Spleen (tissue), 11 donors: ENCODE data around the gene TRPV2. TPM values are rescaled to one million over a fixed set of nuclear protein-coding genes. Genes with fewer than 3 reads are reported as not detected.

ENCODE experiments used
- DNase-seq: peaks from one replicate; pipeline ENCODE4 v3.0.0-alpha.2; 2020
- H3K27ac ChIP-seq, 8 donors: fragments of 200-600 bp; sonication (generic) in 7 of 8; 1 replicate in 4 of 8; 2 replicates in 4 of 8; pipeline versions ENCODE4 v1.5.0 to v1.8.0; 2016 to 2021; ENCODE audit warnings: inconsistent platforms in 4 of 8, mild to moderate bottlenecking in 4 of 8, moderate library complexity in 1 of 8
- H3K27me3 ChIP-seq, 7 donors: fragments of 200-600 bp; sonication (generic) in 6 of 7; replicated peaks in 1 of 7; 1 replicate in 4 of 7; 2 replicates in 3 of 7; pipeline versions ENCODE4 v1.5.0 to v1.8.0; 2016 to 2021; ENCODE audit warnings: inconsistent platforms in 3 of 7, mild to moderate bottlenecking in 1 of 7
- H3K36me3 ChIP-seq, 6 donors: fragments of 200-600 bp; sonication (generic) in 5 of 6; 1 replicate in 4 of 6; 2 replicates in 2 of 6; pipeline versions ENCODE4 v1.5.0 to v1.8.0; 2016 to 2021; ENCODE audit warnings: inconsistent platforms in 2 of 6
- H3K4me1 ChIP-seq, 6 donors: fragments of 200-600 bp; sonication (generic) in 5 of 6; 1 replicate in 3 of 6; 2 replicates in 3 of 6; pipeline versions ENCODE4 v1.5.0 to v1.8.0; 2016 to 2021; ENCODE audit warnings: inconsistent platforms in 3 of 6
- H3K4me3 ChIP-seq, 8 donors: fragments of 200-600 bp; sonication (generic) in 7 of 8; 1 replicate in 4 of 8; 2 replicates in 4 of 8; pipeline versions ENCODE4 v1.5.0 to v1.8.0; 2016 to 2021; ENCODE audit warnings: inconsistent platforms in 4 of 8, mild to moderate bottlenecking in 4 of 8, moderate library complexity in 2 of 8
- H3K9me3 ChIP-seq, 8 donors: fragments of 200-600 bp; sonication (generic) in 7 of 8; 1 replicate in 4 of 8; 2 replicates in 4 of 8; pipeline versions ENCODE4 v1.5.0 to v1.8.0; 2016 to 2021; ENCODE audit warnings: inconsistent platforms in 4 of 8
- POLR2A ChIP-seq, 3 donors: fragments of 450-650 bp; IDR thresholded peaks; one replicate each; pipeline ENCODE4 v1.5.1; 2017; ENCODE audit warnings: antibody characterized with exemption in 3 of 3, mild to moderate bottlenecking in 1 of 3
- POLR2AphosphoS5 ChIP-seq, 3 donors: sonication (generic); formaldehyde crosslinking; IDR thresholded peaks; one replicate each; pipeline ENCODE4 v1.5.1; 2017; ENCODE audit warnings: antibody characterized with exemption in 3 of 3
- WGBS, 5 donors: extraction: QIAGEN DNeasy Blood & Tissue Kit in 3 of 5; methylation state at CpG; one replicate each; pipeline versions ENCODE4 v1.1.5 to v1.1.7; 2013 to 2018; 5-methylcytosine and 5-hydroxymethylcytosine counted together
- intact Hi-C: fragments of 100-400 bp; cut with DNase I; formaldehyde crosslinking; loops from one replicate; pipeline ENCODE4 v1.15.0; 2023; ENCODE audit warnings: low total_unique reads
- polyA plus RNA-seq, 3 donors: library from polyadenylated mRNA; stranded (reverse); fragments of 200-250 nt; gene quantifications; one replicate each; pipeline ENCODE4 v1.2.1, GENCODE V29; 2013
- small RNA-seq, 4 donors: library from RNA; depleted of rRNA; stranded (forward); fragments of <200 nt; gene quantifications; one replicate each; pipeline ENCODE3, GENCODE V24; 2016
- total RNA-seq, 7 donors: library from RNA; depleted of rRNA in 3 of 7; stranded (reverse); fragments of >200 nt in 3 of 7; fragmentation: NEBNext Ultra II Directional in 4 of 7; extraction: Animal tissue kit (Norgen Biotek cat#: 25700) in 4 of 7; gene quantifications; one replicate each; pipeline versions ENCODE4 v1.1.0 to v1.2.1, GENCODE V29; 2016 to 2021
- TF ChIP-seq, protein P1 (sequence below), 11 experiments: fragments of 200-600 bp in 7 of 11; fragments of 450-650 bp in 4 of 11; sonication (generic) in 4 of 11; IDR thresholded peaks in 8 of 11; conservative IDR thresholded peaks in 3 of 11; 1 replicate in 7 of 11; 2 replicates in 4 of 11; pipeline versions ENCODE4 v1.4.0 to v1.8.0; 2016 to 2021; ENCODE audit warnings: antibody characterized with exemption in 11 of 11, inconsistent platforms in 4 of 11, mild to moderate bottlenecking in 1 of 11
- donor health status: healthy with polysubstance abuse.
- donor health status: DM: no; HTN: no; CAD: no; lungs with moderate emphysema.
- donor health status: DM: no; HTN: no; CAD: no.
- donor health status: Bipolar disorder and iron deficiency.
- donor health status: healthy.
- donor health status: DM: no; HTN: no; CAD: no.
- donor health status: DM: yes; HTN: yes; CAD: no.

Gene TRPV2
- total and polyA plus RNA-seq, 10 donors: 37.0 to 85.7 (median 52.6) TPM

DNA sequence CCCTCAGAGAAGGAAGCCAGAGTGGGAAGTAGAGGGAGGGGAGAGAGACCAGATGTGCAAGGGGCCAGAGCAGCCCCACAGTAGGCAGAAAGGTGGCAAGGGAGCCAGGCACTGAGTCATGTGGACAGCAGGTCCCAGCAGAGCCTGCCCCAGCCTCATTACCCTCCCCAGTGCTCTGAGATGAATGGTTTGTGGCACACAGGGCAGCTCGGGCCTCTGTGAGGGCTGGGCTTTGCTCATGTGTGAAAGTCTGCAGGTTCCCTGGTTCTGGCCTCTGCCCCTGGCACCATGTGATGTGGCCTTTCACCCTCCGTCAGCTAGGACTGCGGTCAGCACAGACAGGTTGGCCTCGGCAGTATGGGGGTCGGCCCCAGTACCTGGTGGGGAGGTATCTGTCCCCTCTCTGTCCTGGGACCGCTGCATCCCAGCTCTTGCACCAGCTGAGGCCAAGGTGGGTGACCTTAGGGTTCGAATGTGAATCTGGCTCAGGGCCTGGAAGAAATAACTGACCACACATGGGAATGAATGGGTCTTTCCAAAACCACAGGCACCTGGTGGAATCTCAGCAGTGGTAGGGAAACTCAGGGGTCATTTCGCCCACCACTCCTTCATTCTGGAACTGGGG, 67.8 kb downstream of the TRPV2 start:
- 83 to 100% (median 86%) methylated on average over 5 to 8 of the region's 8 CpGs for WGBS, 5 donors
- H3K27me3 ChIP-seq: no peaks in the 10 kb centered on the region
- intact Hi-C loops: no loop called here
- peak overlapping the region in 2 of 8 donors; percentile 7 to 31 for H3K27ac ChIP-seq
- no peak for DNase-seq
- H3K4me1 ChIP-seq: peaks cover 14 to 79% (median 41%) of the 10 kb centered on the region in 6 donors
- TF ChIP-seq POLR2AphosphoS5 (IDR thresholded peaks at IDR 0.05) (no peak), POLR2A (IDR thresholded peaks at IDR 0.05) (no peak)
- TF ChIP-seq, protein P1, sequence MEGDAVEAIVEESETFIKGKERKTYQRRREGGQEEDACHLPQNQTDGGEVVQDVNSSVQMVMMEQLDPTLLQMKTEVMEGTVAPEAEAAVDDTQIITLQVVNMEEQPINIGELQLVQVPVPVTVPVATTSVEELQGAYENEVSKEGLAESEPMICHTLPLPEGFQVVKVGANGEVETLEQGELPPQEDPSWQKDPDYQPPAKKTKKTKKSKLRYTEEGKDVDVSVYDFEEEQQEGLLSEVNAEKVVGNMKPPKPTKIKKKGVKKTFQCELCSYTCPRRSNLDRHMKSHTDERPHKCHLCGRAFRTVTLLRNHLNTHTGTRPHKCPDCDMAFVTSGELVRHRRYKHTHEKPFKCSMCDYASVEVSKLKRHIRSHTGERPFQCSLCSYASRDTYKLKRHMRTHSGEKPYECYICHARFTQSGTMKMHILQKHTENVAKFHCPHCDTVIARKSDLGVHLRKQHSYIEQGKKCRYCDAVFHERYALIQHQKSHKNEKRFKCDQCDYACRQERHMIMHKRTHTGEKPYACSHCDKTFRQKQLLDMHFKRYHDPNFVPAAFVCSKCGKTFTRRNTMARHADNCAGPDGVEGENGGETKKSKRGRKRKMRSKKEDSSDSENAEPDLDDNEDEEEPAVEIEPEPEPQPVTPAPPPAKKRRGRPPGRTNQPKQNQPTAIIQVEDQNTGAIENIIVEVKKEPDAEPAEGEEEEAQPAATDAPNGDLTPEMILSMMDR (IDR thresholded peaks at IDR 0.05 in 8 of 11, conservative IDR thresholded peaks at IDR 0.05 in 3 of 11): no peak
- no peak overlapping the region for H3K4me3 ChIP-seq
- peaks cover 0 to 7% (median 0%) of the 10 kb centered on the region in 6 donors for H3K36me3 ChIP-seq
- H3K9me3 ChIP-seq: no peaks in the 10 kb centered on the region

DNA sequence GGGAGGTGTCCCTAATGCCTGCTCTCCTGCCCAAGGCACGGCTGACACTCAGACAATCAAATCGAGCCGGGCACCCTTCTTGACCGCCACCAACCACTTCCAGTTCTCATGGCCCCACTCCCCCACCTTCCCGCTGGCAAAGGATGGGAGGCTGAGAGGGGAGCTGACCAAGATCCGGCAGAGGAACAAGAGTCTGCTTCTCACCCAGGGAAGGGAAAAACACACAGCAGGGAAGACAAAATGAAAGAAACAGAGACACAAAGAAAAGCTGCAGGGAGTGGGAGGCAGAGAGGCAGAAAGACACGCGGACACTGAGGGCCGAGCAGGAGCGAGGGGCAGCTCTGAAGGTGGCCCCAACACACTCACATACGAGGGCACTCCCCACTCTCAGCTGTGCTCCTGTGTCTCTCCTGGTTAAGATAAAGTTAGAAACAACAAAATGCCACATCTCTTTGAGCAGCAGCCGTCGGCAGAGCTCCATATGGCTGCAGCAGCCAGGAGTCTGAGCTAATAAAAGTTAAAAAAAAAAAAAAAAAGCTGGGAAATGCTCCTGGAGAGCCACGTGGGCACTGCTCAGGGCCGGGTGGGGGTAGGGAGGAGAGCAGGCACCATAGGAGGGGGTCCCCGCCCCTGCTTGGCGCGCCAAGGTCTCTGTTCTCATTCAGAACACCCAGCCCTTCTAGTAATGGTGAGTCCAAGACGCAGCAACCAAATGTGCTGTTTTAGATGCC, 69.2 kb downstream of the TRPV2 start:
- 60 to 81% (median 69%) methylated on average over 19 of the region's 19 CpGs for WGBS, 5 donors
- intact Hi-C loops: no loop called here

More for the DNA sequence above, 69.2 kb downstream of the TRPV2 start:
- peaks cover 0 to 7% (median 0%) of the 10 kb centered on the region in 6 donors for H3K36me3 ChIP-seq
- no peaks in the 10 kb centered on the region for H3K9me3 ChIP-seq
- TF ChIP-seq POLR2A (IDR thresholded peaks at IDR 0.05) (no peak), POLR2AphosphoS5 (IDR thresholded peaks at IDR 0.05) (no peak)
- TF ChIP-seq, protein P1 (IDR thresholded peaks at IDR 0.05 in 8 of 11, conservative IDR thresholded peaks at IDR 0.05 in 3 of 11): no peak
- peaks cover 17 to 86% (median 55%) of the 10 kb centered on the region in 6 donors for H3K4me1 ChIP-seq
- H3K27ac ChIP-seq: peak overlapping the region; percentile 3 to 82 (median 76)
- peak; percentile 49 for DNase-seq
- peak overlapping the region in 1 of 8 donors; percentile 11 for H3K4me3 ChIP-seq
- H3K27me3 ChIP-seq: no peaks in the 10 kb centered on the region

Small RNA genes within 50 kb of the gene (small RNA-seq; reads per million reads assigned to genes)
- gene SNORD49A (0 reads per million in 4 donors), gene SNORD65 (0 reads per million in 4 donors)

Other genes starting within 250 kb of the TRPV2 start
- gene NCOR1, start 200.0 kb upstream of the TRPV2 start, total RNA-seq: 100 to 1,000 TPM; 128 to 250 (median 152) TPM
- 10 to 100 TPM; 28.4 to 76.1 (median 37.2) TPM for gene NCOR1, start 200.0 kb upstream of the TRPV2 start, polyA plus RNA-seq
- 10 to 100 TPM; 36.4 to 81.9 (median 67.9) TPM for gene PIGL, start 198.4 kb upstream of the TRPV2 start, total RNA-seq
- gene PIGL, start 198.4 kb upstream of the TRPV2 start, polyA plus RNA-seq: 10 to 100 TPM; 14.5 to 22.3 (median 17.1) TPM
- gene CENPV, start 62.1 kb upstream of the TRPV2 start, total RNA-seq: 10 to 100 TPM in 2 of 7 donors, 1 to 10 TPM in 5; 5.1 to 15.2 (median 9.5) TPM
- gene CENPV, start 62.1 kb upstream of the TRPV2 start, polyA plus RNA-seq: 10 to 100 TPM; 18.7 to 24.5 (median 19.5) TPM
- 1,000 to 10,000 TPM in 5 of 7 donors, 100 to 1,000 TPM in 2; 822 to 1,795 (median 1,121) TPM for gene UBB, start 34.5 kb upstream of the TRPV2 start, total RNA-seq
- 100 to 1,000 TPM; 697 to 951 (median 938) TPM for gene UBB, start 34.5 kb upstream of the TRPV2 start, polyA plus RNA-seq
- 10 to 100 TPM; 12.1 to 26.4 (median 22.3) TPM for gene LRRC75A, start 76.6 kb downstream of the TRPV2 start, total RNA-seq
- 10 to 100 TPM in 1 of 3 donors, 1 to 10 TPM in 2; 4.2 to 10.5 (median 4.8) TPM for gene LRRC75A, start 76.6 kb downstream of the TRPV2 start, polyA plus RNA-seq
- 10 to 100 TPM in 2 of 7 donors, 1 to 10 TPM in 5; 7.2 to 12.2 (median 9.1) TPM for gene ZNF287, start 153.6 kb downstream of the TRPV2 start, total RNA-seq
- gene ZNF287, start 153.6 kb downstream of the TRPV2 start, polyA plus RNA-seq: 10 to 100 TPM in 1 of 3 donors, 1 to 10 TPM in 2; 5.1 to 10.7 (median 5.9) TPM
- gene ZNF624, start 238.3 kb downstream of the TRPV2 start, total RNA-seq: 10 to 100 TPM in 3 of 7 donors, 1 to 10 TPM in 4; 7.9 to 19.8 (median 9.1) TPM
- 1 to 10 TPM; 1.3 to 2.7 (median 1.5) TPM for gene ZNF624, start 238.3 kb downstream of the TRPV2 start, polyA plus RNA-seq